ENCODE measurements around the gene FDX2.

The FDX2 gene

GRCh38 chr19:10317045-10317856 is 1.4 kb upstream of the FDX2 start:
- Mint-ChIP-seq H3K4me1 (peaks cover 18% of the 10 kb centered on the region), H3K4me3 (peak overlapping the region; percentile 50 to 66 (median 54)), H3K27me3 (ENCODE audit: low read depth) (no peaks in the 10 kb centered on the region), H3K27ac (no peak overlapping the region), H3K9me3 (no peaks in the 10 kb centered on the region), H3K36me3 (ENCODE audit: low read depth) (peaks cover 22% of the 10 kb centered on the region)
- no peak for TF ChIP-seq CTCF (IDR thresholded peaks at IDR 0.05; ENCODE audit: unreplicated experiment in 3 of 3)

GRCh38 chr19:10316229-10317044 is 622 bp upstream of the FDX2 start:
- Mint-ChIP-seq H3K4me3 (peak overlapping the region; percentile 92 to 95 (median 95)), H3K9me3 (no peaks in the 10 kb centered on the region), H3K27ac (peak overlapping the region; percentile 11 to 71 (median 27)), H3K36me3 (ENCODE audit: low read depth) (peaks cover 16% of the 10 kb centered on the region), H3K4me1 (peaks cover 18% of the 10 kb centered on the region), H3K27me3 (ENCODE audit: low read depth) (no peaks in the 10 kb centered on the region)
- no peak for TF ChIP-seq CTCF (IDR thresholded peaks at IDR 0.05; ENCODE audit: unreplicated experiment in 3 of 3)

- peaks cover 6% of the 10 kb centered on the region for H3K36me3 Mint-ChIP-seq (ENCODE audit: low read depth)
- H3K27ac Mint-ChIP-seq = no peak within 1 kb of the TSS
- H3K9me3 Mint-ChIP-seq = no peaks in the 10 kb centered on the region
- TF ChIP-seq CTCF (IDR thresholded peaks at IDR 0.05; ENCODE audit: unreplicated experiment in 3 of 3) = no peak
- peaks cover 3% of the 10 kb centered on the region for H3K4me1 Mint-ChIP-seq
- no peak within 1 kb of the TSS for H3K4me3 Mint-ChIP-seq
- peaks cover 2% of the 10 kb centered on the region for H3K27me3 Mint-ChIP-seq (ENCODE audit: low read depth)
Measured at GRCh38 chr19:10309423-10309822, 6.4 kb downstream of the FDX2 start, which contains the start of gene ZGLP1. Gene ZGLP1 (minus strand): TSS chr19:10309815.

GRCh38 chr19:10306327-10306726 is 9.5 kb downstream of the FDX2 start:
- Mint-ChIP-seq H3K27ac (no peak overlapping the region), H3K27me3 (ENCODE audit: low read depth) (peaks cover 15% of the 10 kb centered on the region), H3K36me3 (ENCODE audit: low read depth) (peaks cover 6% of the 10 kb centered on the region), H3K9me3 (no peaks in the 10 kb centered on the region), H3K4me1 (no peaks in the 10 kb centered on the region), H3K4me3 (no peak overlapping the region)
- TF ChIP-seq CTCF (IDR thresholded peaks at IDR 0.05; ENCODE audit: unreplicated experiment in 3 of 3) = no peak

- Mint-ChIP-seq H3K4me1 (no peaks in the 10 kb centered on the region), H3K9me3 (no peaks in the 10 kb centered on the region), H3K36me3 (ENCODE audit: low read depth) (peaks cover 6% of the 10 kb centered on the region), H3K27ac (no peak overlapping the region), H3K4me3 (no peak overlapping the region), H3K27me3 (ENCODE audit: low read depth) (peaks cover 19% of the 10 kb centered on the region)
- no peak for TF ChIP-seq CTCF (IDR thresholded peaks at IDR 0.05; ENCODE audit: unreplicated experiment in 3 of 3)
Measured at GRCh38 chr19:10305139-10305806, 10.5 kb downstream of the FDX2 start.
